KMS-11 (cell line): ENCODE data around the gene KRR1.

Experiments used
- H2AFZ ChIP-seq: fragments of 200-600 bp; sonication (generic); 2 replicates; pipeline ENCODE4 v1.6.1; 2016; ENCODE audit warnings: antibody characterized with exemption, mixed run types, low read depth
- H3K27ac ChIP-seq: fragments of 200-600 bp; sonication (generic); 2 replicates; pipeline ENCODE4 v1.6.1; 2016; ENCODE audit warnings: mild to moderate bottlenecking, mixed run types
- H3K27me3 ChIP-seq: fragments of 200-600 bp; sonication (generic); 2 replicates; pipeline ENCODE4 v1.6.1; 2017; ENCODE audit warnings: mild to moderate bottlenecking, low read depth, mixed run types, moderate library complexity; ENCODE audit not compliant: insufficient read depth
- H3K36me3 ChIP-seq: fragments of 200-600 bp; sonication (generic); 2 replicates; pipeline ENCODE4 v1.6.1; 2017; ENCODE audit warnings: mild to moderate bottlenecking, mixed run types; ENCODE audit not compliant: insufficient read depth
- H3K4me1 ChIP-seq: fragments of 200-600 bp; sonication (generic); 2 replicates; pipeline ENCODE4 v1.6.1; 2016; ENCODE audit warnings: mild to moderate bottlenecking, low read depth, mixed run types; ENCODE audit not compliant: poor library complexity, severe bottlenecking
- H3K4me2 ChIP-seq: fragments of 200-600 bp; sonication (generic); 2 replicates; pipeline ENCODE4 v1.7.0; 2016; ENCODE audit warnings: mild to moderate bottlenecking, mixed run types
- H3K4me3 ChIP-seq: fragments of 200-600 bp; sonication (generic); IDR thresholded peaks from 2 replicates; pipeline ENCODE4 v1.6.1; 2017; ENCODE audit warnings: low read depth, low read length, mixed read lengths; ENCODE audit not compliant: insufficient read depth
- H3K79me2 ChIP-seq: fragments of 200-600 bp; sonication (generic); 2 replicates; pipeline ENCODE4 v1.6.1; 2016; ENCODE audit warnings: low read depth, mixed run types; ENCODE audit not compliant: insufficient read depth
- H3K9ac ChIP-seq: fragments of 200-600 bp; sonication (generic); 2 replicates; pipeline ENCODE4 v1.6.1; 2016; ENCODE audit warnings: mild to moderate bottlenecking, mixed run types
- H4K20me1 ChIP-seq: fragments of 200-600 bp; sonication (generic); 2 replicates; pipeline ENCODE4 v1.6.1; 2016; ENCODE audit warnings: mild to moderate bottlenecking, mixed run types; ENCODE audit not compliant: insufficient read depth
- CTCF ChIP-seq: fragments of 200-600 bp; sonication (generic); conservative IDR thresholded peaks from 2 replicates; pipeline ENCODE4 v1.6.1; 2017; ENCODE audit warnings: low read depth, mild to moderate bottlenecking, antibody characterized with exemption, low read length, moderate library complexity, mixed read lengths

Gene KRR1

GRCh38 chr12:75491169-75491568 lies 20.2 kb downstream of the KRR1 start:
- H3K36me3 ChIP-seq: no peaks in the 10 kb centered on the region
- no peak for TF ChIP-seq CTCF
- H3K27ac ChIP-seq: no peak overlapping the region
- no peak overlapping the region for H3K4me2 ChIP-seq
- no peaks in the 10 kb centered on the region for H3K4me1 ChIP-seq
- no peak overlapping the region for H3K9ac ChIP-seq
- H3K27me3 ChIP-seq: no peaks in the 10 kb centered on the region
- no peak overlapping the region for H2AFZ ChIP-seq
- no peaks in the 10 kb centered on the region for H4K20me1 ChIP-seq
- no peaks in the 10 kb centered on the region for H3K79me2 ChIP-seq
- H3K4me3 ChIP-seq: no peak overlapping the region

GRCh38 chr12:75489613-75490210 lies 21.7 kb downstream of the KRR1 start:
- Histone ChIP-seq H3K4me1 (no peaks in the 10 kb centered on the region), H2AFZ (no peak overlapping the region), H3K4me2 (no peak overlapping the region), H3K79me2 (no peaks in the 10 kb centered on the region), H3K27me3 (no peaks in the 10 kb centered on the region), H4K20me1 (no peaks in the 10 kb centered on the region), H3K9ac (no peak overlapping the region), H3K4me3 (no peak overlapping the region), H3K27ac (no peak overlapping the region), H3K36me3 (no peaks in the 10 kb centered on the region)
- no peak for TF ChIP-seq CTCF

GRCh38 chr12:75489187-75489586 lies 22.2 kb downstream of the KRR1 start:
- no peak overlapping the region for H3K9ac ChIP-seq
- H4K20me1 ChIP-seq: no peaks in the 10 kb centered on the region
- H3K79me2 ChIP-seq: no peaks in the 10 kb centered on the region
- no peaks in the 10 kb centered on the region for H3K4me1 ChIP-seq
- no peak for TF ChIP-seq CTCF
- H2AFZ ChIP-seq: no peak overlapping the region
- H3K4me3 ChIP-seq: no peak overlapping the region
- no peaks in the 10 kb centered on the region for H3K27me3 ChIP-seq
- H3K4me2 ChIP-seq: no peak overlapping the region
- no peaks in the 10 kb centered on the region for H3K36me3 ChIP-seq
- no peak overlapping the region for H3K27ac ChIP-seq

- no peak overlapping the region for H3K4me2 ChIP-seq
These were observed 22.9 kb downstream of the KRR1 start for GRCh38 chr12:75488553-75488952.

More at GRCh38 chr12:75488553-75488952, 22.9 kb downstream of the KRR1 start:
- no peak overlapping the region for H3K27ac ChIP-seq
- no peaks in the 10 kb centered on the region for H3K4me1 ChIP-seq
- no peaks in the 10 kb centered on the region for H3K79me2 ChIP-seq
- H4K20me1 ChIP-seq: no peaks in the 10 kb centered on the region
- TF ChIP-seq CTCF: peak; percentile 34
- H3K36me3 ChIP-seq: no peaks in the 10 kb centered on the region
- no peak overlapping the region for H3K9ac ChIP-seq
- no peak overlapping the region for H2AFZ ChIP-seq
- H3K27me3 ChIP-seq: no peaks in the 10 kb centered on the region
- no peak overlapping the region for H3K4me3 ChIP-seq
